MM.1S (cell line): ENCODE data around the gene DMTF1.

Experiments used
- CTCF ChIP-seq: fragments of 300-600 bp; sonication (generic); IDR thresholded peaks from 2 replicates; pipeline ENCODE4 v1.5.1; 2016; ENCODE audit warnings: antibody characterized with exemption, low read length, mixed read lengths
- EZH2 ChIP-seq: fragments of 300-600 bp; sonication (generic); optimal IDR thresholded peaks from 2 replicates; pipeline ENCODE3; 2017; ENCODE audit warnings: low read depth, mild to moderate bottlenecking, antibody characterized with exemption, low read length, mixed read lengths
- EZH2phosphoT487 ChIP-seq: fragments of 300-600 bp; sonication (generic); IDR thresholded peaks from 2 replicates; pipeline ENCODE4 v1.6.1; 2018; ENCODE audit warnings: antibody characterized with exemption, low read length

- TF ChIP-seq CTCF (no peak), EZH2 (no peak), EZH2phosphoT487 (no peak)
Measured at GRCh38 chr7:87154569-87154968, 2.3 kb downstream of the DMTF1 start.
